Measurements from ENCODE around the gene CADM3.

GRCh38 chr1:159222075-159222865 is 50.9 kb downstream of the CADM3 start:
- TF ChIP-seq PKNOX1 (IDR thresholded peaks at IDR 0.05), result no peak
- TF ChIP-seq ZNF76 (CRISPR knock-in tag; IDR thresholded peaks at IDR 0.05; ENCODE audit: borderline replicate concordance), result no peak
- TF ChIP-seq ZNF785 (CRISPR knock-in tag; IDR thresholded peaks at IDR 0.05), result no peak
- TF ChIP-seq KAT7 (CRISPR knock-in tag; IDR thresholded peaks at IDR 0.05; ENCODE audit: borderline replicate concordance), result no peak
- no peak for TF ChIP-seq POLR2A (conservative IDR thresholded peaks at IDR 0.05)
- TF ChIP-seq OTX1 (CRISPR knock-in tag; IDR thresholded peaks at IDR 0.05), result no peak
- TF ChIP-seq NUFIP1 (IDR thresholded peaks at IDR 0.05; ENCODE audit: partially characterized antibody), result no peak
- TF ChIP-seq ATF2 (CRISPR knock-in tag; IDR thresholded peaks at IDR 0.05), result no peak
- no peak for TF ChIP-seq ERF (CRISPR knock-in tag; IDR thresholded peaks at IDR 0.05)
- no peak for TF ChIP-seq ZSCAN32 (CRISPR knock-in tag; IDR thresholded peaks at IDR 0.05)
